GM12891 (cell line): ENCODE data around the gene LCE2C.

Source experiments
- PAX5 ChIP-seq: IDR thresholded peaks from 2 replicates; pipeline ENCODE4 v1.6.1; 2011; ENCODE audit warnings: low read length, moderate library complexity, mild to moderate bottlenecking; ENCODE audit not compliant: insufficient read depth, severe bottlenecking
- POLR2A ChIP-seq: IDR thresholded peaks from 2 replicates; pipeline ENCODE4 v1.6.1; 2011; ENCODE audit warnings: low read depth, low read length, control low read depth
- POLR2AphosphoS5 ChIP-seq: IDR thresholded peaks from 2 replicates; pipeline ENCODE4 v1.6.1; 2011; ENCODE audit warnings: low read depth, low read length, control low read depth
- SPI1 ChIP-seq: IDR thresholded peaks from 2 replicates; pipeline ENCODE4 v1.6.1; 2011; ENCODE audit warnings: low read depth, low read length, control low read depth

DNA sequence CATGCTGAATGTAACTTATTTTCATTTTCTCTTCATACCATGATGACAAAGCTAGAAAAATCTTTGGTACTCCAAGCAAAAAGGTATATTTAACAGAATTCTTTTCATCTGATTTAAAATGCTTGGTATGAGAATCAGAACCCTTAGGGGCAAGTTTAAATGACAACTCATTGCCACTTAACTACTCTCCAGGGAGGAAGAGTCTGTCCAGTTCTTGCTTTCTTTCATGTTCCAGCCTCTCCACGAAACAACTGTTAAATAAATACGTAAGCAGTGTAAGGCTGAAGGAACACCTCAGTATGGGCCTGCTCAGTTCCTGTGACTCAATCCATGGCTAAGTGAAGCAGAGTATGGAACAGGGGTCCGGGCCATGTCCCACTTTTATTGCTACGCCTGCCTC, 24.7 kb downstream of the LCE2C start:
- TF ChIP-seq POLR2AphosphoS5 (no peak), POLR2A (no peak), SPI1 (no peak), PAX5 (no peak)
